ENCODE data around the gene APH1A. TPM values are rescaled to one million over a fixed set of nuclear protein-coding genes. Genes with fewer than 3 reads are reported as not detected.

Gene APH1A
- total RNA-seq, 1 donor from 2014 or later = 161 TPM

- Histone ChIP-seq H3K36me3 (ENCODE audit: control insufficient read depth, insufficient read depth, low read length) (peaks cover 2% of the 10 kb centered on the region), H3K27me3 (ENCODE audit: control insufficient read depth, insufficient read depth, low read length) (peaks cover 7% of the 10 kb centered on the region), H3K4me3 (ENCODE audit: low read depth, low read length) (no peak overlapping the region)
- no peak for TF ChIP-seq CTCF (IDR thresholded peaks at IDR 0.05; ENCODE audit: insufficient read depth, low read length, poor library complexity, severe bottlenecking)
- no peak for DNase-seq (ENCODE audit: low read depth)
Measured at GRCh38 chr1:150263549-150263948, 5.3 kb downstream of the APH1A start.

- TF ChIP-seq CTCF (IDR thresholded peaks at IDR 0.05; ENCODE audit: insufficient read depth, low read length, poor library complexity, severe bottlenecking) = no peak
- DNase-seq (ENCODE audit: low read depth) = no peak
- H3K36me3 ChIP-seq (ENCODE audit: control insufficient read depth, insufficient read depth, low read length) = peaks cover 2% of the 10 kb centered on the region
- peaks cover 12% of the 10 kb centered on the region for H3K27me3 ChIP-seq (ENCODE audit: control insufficient read depth, insufficient read depth, low read length)
- H3K4me3 ChIP-seq (ENCODE audit: low read depth, low read length) = no peak overlapping the region
Measured at GRCh38 chr1:150262388-150263320, 6.2 kb downstream of the APH1A start.

- Histone ChIP-seq H3K27me3 (ENCODE audit: control insufficient read depth, insufficient read depth, low read length) (peaks cover 23% of the 10 kb centered on the region), H3K36me3 (ENCODE audit: control insufficient read depth, insufficient read depth, low read length) (peaks cover 2% of the 10 kb centered on the region), H3K4me3 (ENCODE audit: low read depth, low read length) (no peak overlapping the region)
- no peak for TF ChIP-seq CTCF (IDR thresholded peaks at IDR 0.05; ENCODE audit: insufficient read depth, low read length, poor library complexity, severe bottlenecking)
- no peak for DNase-seq (ENCODE audit: low read depth)
Measured at GRCh38 chr1:150261367-150261766, 7.4 kb downstream of the APH1A start.

- H3K36me3 ChIP-seq (ENCODE audit: control insufficient read depth, insufficient read depth, low read length) = no peaks in the 10 kb centered on the region
- no peak overlapping the region for H3K4me3 ChIP-seq (ENCODE audit: low read depth, low read length)
- no peak for DNase-seq (ENCODE audit: low read depth)
- H3K27me3 ChIP-seq (ENCODE audit: control insufficient read depth, insufficient read depth, low read length) = peaks cover 23% of the 10 kb centered on the region
- TF ChIP-seq CTCF (IDR thresholded peaks at IDR 0.05; ENCODE audit: insufficient read depth, low read length, poor library complexity, severe bottlenecking) = no peak
Measured at GRCh38 chr1:150259758-150260669, 8.8 kb downstream of the APH1A start.

- DNase-seq (ENCODE audit: low read depth) = no peak
- Histone ChIP-seq H3K4me3 (ENCODE audit: low read depth, low read length) (no peak overlapping the region), H3K36me3 (ENCODE audit: control insufficient read depth, insufficient read depth, low read length) (no peaks in the 10 kb centered on the region), H3K27me3 (ENCODE audit: control insufficient read depth, insufficient read depth, low read length) (peaks cover 23% of the 10 kb centered on the region)
- TF ChIP-seq CTCF (IDR thresholded peaks at IDR 0.05; ENCODE audit: insufficient read depth, low read length, poor library complexity, severe bottlenecking) = no peak
Measured at GRCh38 chr1:150259217-150259616, 9.6 kb downstream of the APH1A start.

All from kidney epithelial cell (primary cell).